IPS DF 4.7 (cell line): Measurements from ENCODE around the gene PCSK5.

ENCODE experiments used
- DNase-seq: peaks from one replicate; pipeline ENCODE4 v3.0.0-alpha.2; 2013; ENCODE audit warnings: low spot score; ENCODE audit errors: extremely low read depth

PCSK5 gene

GRCh38 chr9:76181781-76182180, 291.3 kb downstream of the PCSK5 start:
- DNase-seq: no peak

GRCh38 chr9:76185432-76185831, 295.0 kb downstream of the PCSK5 start:
- no peak for DNase-seq

GRCh38 chr9:76188286-76188685, 297.8 kb downstream of the PCSK5 start:
- no peak for DNase-seq

GRCh38 chr9:76188905-76189304, 298.4 kb downstream of the PCSK5 start:
- no peak for DNase-seq

- DNase-seq: no peak
Observed at GRCh38 chr9:76191493-76191892, 301.0 kb downstream of the PCSK5 start.

- no peak for DNase-seq
Observed at GRCh38 chr9:76192013-76192412, 301.5 kb downstream of the PCSK5 start.

- no peak for DNase-seq
Observed at GRCh38 chr9:76194896-76195295, 304.4 kb downstream of the PCSK5 start.

GRCh38 chr9:76198336-76198735, 307.9 kb downstream of the PCSK5 start:
- no peak for DNase-seq

- DNase-seq: no peak
Observed at GRCh38 chr9:76200315-76200714, 309.8 kb downstream of the PCSK5 start.

GRCh38 chr9:76200745-76201144, 310.3 kb downstream of the PCSK5 start:
- DNase-seq: no peak

- no peak for DNase-seq
Observed at GRCh38 chr9:76203373-76203772, 312.9 kb downstream of the PCSK5 start.

- DNase-seq: no peak
Observed at GRCh38 chr9:76206821-76207220, 316.3 kb downstream of the PCSK5 start.

GRCh38 chr9:76213751-76214150, 323.3 kb downstream of the PCSK5 start:
- no peak for DNase-seq

- DNase-seq: no peak
Observed at GRCh38 chr9:76215066-76215465, 324.6 kb downstream of the PCSK5 start.

GRCh38 chr9:76216161-76216649, 325.7 kb downstream of the PCSK5 start:
- DNase-seq: no peak

- DNase-seq: no peak
Observed at GRCh38 chr9:76218117-76218885, 327.8 kb downstream of the PCSK5 start.

GRCh38 chr9:76218886-76219445, 328.5 kb downstream of the PCSK5 start:
- DNase-seq: no peak

- DNase-seq: no peak
Observed at GRCh38 chr9:76219560-76220151, 329.2 kb downstream of the PCSK5 start.

GRCh38 chr9:76221423-76221822, 330.9 kb downstream of the PCSK5 start:
- no peak for DNase-seq

- DNase-seq: no peak
Observed at GRCh38 chr9:76223749-76224340, 333.4 kb downstream of the PCSK5 start.

GRCh38 chr9:76227156-76227555, 336.7 kb downstream of the PCSK5 start:
- no peak for DNase-seq

GRCh38 chr9:76231001-76231400, 340.5 kb downstream of the PCSK5 start:
- DNase-seq: no peak
